Fibroblast of lung (primary cell): ENCODE results near the gene CCDC3. TPM values are rescaled to one million over a fixed set of nuclear protein-coding genes. Genes with fewer than 3 reads are reported as not detected.
A peak's percentile ranks its signal among the peaks of the same experiment; 100 is the strongest.

Source experiments
- DNase-seq, 2 donors: peaks; one replicate each; pipeline versions ENCODE4 v3.0.0 to v3.0.0-alpha.2; 2010; ENCODE audit warnings: low read depth in 2 of 2
- H2AFZ ChIP-seq: 2 replicates; pipeline ENCODE4 v1.5.1; 2012; ENCODE audit warnings: low read length, control low read depth, inconsistent platforms
- H3K27ac ChIP-seq: 2 replicates; pipeline ENCODE4 v1.5.1; 2011; ENCODE audit warnings: low read length, control low read depth; ENCODE audit not compliant: insufficient read depth
- H3K27me3 ChIP-seq: 2 replicates; pipeline ENCODE4 v1.5.1; 2011; ENCODE audit warnings: mild to moderate bottlenecking, low read length; ENCODE audit not compliant: control insufficient read depth, insufficient read depth
- H3K36me3 ChIP-seq: 2 replicates; pipeline ENCODE4 v1.5.1; 2011; ENCODE audit warnings: low read length; ENCODE audit not compliant: control insufficient read depth, insufficient read depth
- H3K4me1 ChIP-seq: 2 replicates; pipeline ENCODE4 v1.5.1; 2011; ENCODE audit warnings: low read length; ENCODE audit not compliant: control insufficient read depth, insufficient read depth; ENCODE audit errors: extremely low read depth
- H3K4me2 ChIP-seq: 2 replicates; pipeline ENCODE4 v1.5.1; 2011; ENCODE audit warnings: low read length, control low read depth; ENCODE audit not compliant: insufficient read depth; ENCODE audit errors: extremely low read depth
- H3K4me3 ChIP-seq, 4 experiments: fragments of 200-600 bp in 1 of 4; sonication (generic) in 1 of 4; replicated peaks in 1 of 4; 2 replicates each; pipeline ENCODE4 v1.5.1; 2011 to 2016; ENCODE audit warnings: low read length in 4 of 4, low read depth in 3 of 4, mild to moderate bottlenecking in 3 of 4, control low read depth in 2 of 4, inconsistent platforms in 1 of 4, mixed read lengths in 1 of 4; ENCODE audit not compliant: insufficient read depth in 1 of 4; ENCODE audit errors: control extremely low read depth in 1 of 4
- H3K79me2 ChIP-seq: 2 replicates; pipeline ENCODE4 v1.5.1; 2012; ENCODE audit warnings: mild to moderate bottlenecking, low read length, inconsistent platforms; ENCODE audit not compliant: control insufficient read depth, insufficient read depth
- H3K9ac ChIP-seq: 2 replicates; pipeline ENCODE4 v1.5.1; 2011; ENCODE audit warnings: mild to moderate bottlenecking, low read length, control low read depth; ENCODE audit not compliant: insufficient read depth
- H3K9me3 ChIP-seq: 2 replicates; pipeline ENCODE4 v1.5.1; 2012; ENCODE audit warnings: low read depth, low read length; ENCODE audit not compliant: control insufficient read depth, insufficient read depth
- H4K20me1 ChIP-seq: 2 replicates; pipeline ENCODE4 v1.5.1; 2011; ENCODE audit warnings: low read length; ENCODE audit not compliant: control insufficient read depth, insufficient read depth; ENCODE audit errors: extremely low read depth
- CTCF ChIP-seq, 2 donors: IDR thresholded peaks in 1 of 2; conservative IDR thresholded peaks in 1 of 2; 1 replicate in 1 of 2; 2 replicates in 1 of 2; pipeline ENCODE4 v1.5.1; 2011 to 2012; ENCODE audit warnings: low read length in 2 of 2, control low read depth in 1 of 2, inconsistent platforms in 1 of 2, low read depth in 1 of 2, mild to moderate bottlenecking in 1 of 2
- EZH2 ChIP-seq: IDR thresholded peaks from 2 replicates; pipeline ENCODE4 v1.5.1; 2012; ENCODE audit warnings: low read length, control low read depth, mild to moderate bottlenecking; ENCODE audit errors: missing control alignments
- polyA plus RNA-seq, 2 donors: library from polyadenylated mRNA; depleted of rRNA in 1 of 2; stranded (reverse) in 1 of 2; unstranded in 1 of 2; fragments of >200 nt; gene quantifications; 2 replicates each; pipeline ENCODE4 v1.2.1, GENCODE V29; 2011 to 2012; ENCODE audit warnings: missing spikeins in 1 of 2
- total RNA-seq: library from RNA; depleted of rRNA; stranded (reverse); fragments of >200 nt; gene quantifications from 2 replicates; pipeline ENCODE4 v1.2.1, GENCODE V29; 2014

The CCDC3 gene
- total and polyA plus RNA-seq, 2 donors (not counting 1 experiment from before 2014, with no cell fraction given), result 0.33 to 0.65 TPM

- no peak overlapping the region for H3K4me2 ChIP-seq
- H3K79me2 ChIP-seq, result no peaks in the 10 kb centered on the region
- H3K4me3 ChIP-seq, result no peak overlapping the region
- H4K20me1 ChIP-seq, result no peaks in the 10 kb centered on the region
- no peaks in the 10 kb centered on the region for H3K4me1 ChIP-seq
- no peaks in the 10 kb centered on the region for H3K27me3 ChIP-seq
- TF ChIP-seq CTCF (conservative IDR thresholded peaks at IDR 0.05 in 1 of 2, IDR thresholded peaks at IDR 0.05 in 1 of 2; ENCODE audit: low read depth in 1 of 2, low read length in 2 of 2), result no peak
- no peak for TF ChIP-seq EZH2
- H3K9ac ChIP-seq, result no peak overlapping the region
- no peak overlapping the region for H3K27ac ChIP-seq
- no peaks in the 10 kb centered on the region for H3K9me3 ChIP-seq
- no peak overlapping the region for H2AFZ ChIP-seq
- H3K36me3 ChIP-seq, result no peaks in the 10 kb centered on the region
- DNase-seq, result peak in 1 of 2 donors; percentile 29
Measured at GRCh38 chr10:13018171-13018570, 16.7 kb upstream of the CCDC3 start.

GRCh38 chr10:13016886-13017285 lies 15.4 kb upstream of the CCDC3 start:
- Histone ChIP-seq H3K79me2 (no peaks in the 10 kb centered on the region), H3K9ac (no peak overlapping the region), H3K4me3 (no peak overlapping the region), H3K36me3 (no peaks in the 10 kb centered on the region), H3K27ac (no peak overlapping the region), H3K9me3 (no peaks in the 10 kb centered on the region), H3K27me3 (no peaks in the 10 kb centered on the region), H3K4me2 (no peak overlapping the region), H4K20me1 (no peaks in the 10 kb centered on the region), H2AFZ (no peak overlapping the region), H3K4me1 (no peaks in the 10 kb centered on the region)
- no peak for TF ChIP-seq CTCF (conservative IDR thresholded peaks at IDR 0.05 in 1 of 2, IDR thresholded peaks at IDR 0.05 in 1 of 2; ENCODE audit: low read depth in 1 of 2, low read length in 2 of 2)
- no peak for TF ChIP-seq EZH2
- no peak for DNase-seq

- no peaks in the 10 kb centered on the region for H3K9me3 ChIP-seq
- H4K20me1 ChIP-seq, result no peaks in the 10 kb centered on the region
- no peak overlapping the region for H3K4me3 ChIP-seq
- no peaks in the 10 kb centered on the region for H3K27me3 ChIP-seq
- H3K4me1 ChIP-seq, result no peaks in the 10 kb centered on the region
- peak in 1 of 2 donors; percentile 56 for DNase-seq
- no peaks in the 10 kb centered on the region for H3K36me3 ChIP-seq
- no peak overlapping the region for H3K27ac ChIP-seq
- no peak overlapping the region for H3K4me2 ChIP-seq
- H2AFZ ChIP-seq, result no peak overlapping the region
- TF ChIP-seq EZH2 (no peak), CTCF (conservative IDR thresholded peaks at IDR 0.05 in 1 of 2, IDR thresholded peaks at IDR 0.05 in 1 of 2; ENCODE audit: low read depth in 1 of 2, low read length in 2 of 2) (no peak)
- H3K9ac ChIP-seq, result no peak overlapping the region
- H3K79me2 ChIP-seq, result no peaks in the 10 kb centered on the region
Measured at GRCh38 chr10:13016426-13016825, 14.9 kb upstream of the CCDC3 start.
